ENCODE results near the gene LTBR. TPM values are rescaled to one million over a fixed set of nuclear protein-coding genes. Genes with fewer than 3 reads are reported as not detected.

The LTBR gene
- total RNA-seq, 1 donor from 2014 or later: 1.7 TPM

GRCh38 chr12:6363330-6364043, 20.5 kb upstream of the LTBR start:
- Mint-ChIP-seq H3K4me3 (no peak overlapping the region), H3K27me3 (ENCODE audit: low read depth) (no peaks in the 10 kb centered on the region), H3K36me3 (ENCODE audit: low read depth) (no peaks in the 10 kb centered on the region), H3K4me1 (no peaks in the 10 kb centered on the region), H3K9me3 (no peaks in the 10 kb centered on the region), H3K27ac (ENCODE audit: unreplicated experiment) (no peak overlapping the region)
- DNase-seq (ENCODE audit: low read depth, low spot score): no peak
- no peak for TF ChIP-seq CTCF (conservative IDR thresholded peaks at IDR 0.05)

- no peak for DNase-seq (ENCODE audit: low read depth, low spot score)
- H3K9me3 Mint-ChIP-seq: no peaks in the 10 kb centered on the region
- H3K4me3 Mint-ChIP-seq: no peak overlapping the region
- no peaks in the 10 kb centered on the region for H3K4me1 Mint-ChIP-seq
- H3K27me3 Mint-ChIP-seq (ENCODE audit: low read depth): no peaks in the 10 kb centered on the region
- H3K27ac Mint-ChIP-seq (ENCODE audit: unreplicated experiment): no peak overlapping the region
- H3K36me3 Mint-ChIP-seq (ENCODE audit: low read depth): no peaks in the 10 kb centered on the region
- no peak for TF ChIP-seq CTCF (conservative IDR thresholded peaks at IDR 0.05)
Measured at GRCh38 chr12:6364044-6364374, 20.0 kb upstream of the LTBR start.

GRCh38 chr12:6367065-6367968, 16.6 kb upstream of the LTBR start:
- Mint-ChIP-seq H3K4me1 (peaks cover 12% of the 10 kb centered on the region), H3K36me3 (ENCODE audit: low read depth) (no peaks in the 10 kb centered on the region), H3K27me3 (ENCODE audit: low read depth) (peaks cover 7% of the 10 kb centered on the region), H3K9me3 (no peaks in the 10 kb centered on the region), H3K27ac (ENCODE audit: unreplicated experiment) (no peak overlapping the region), H3K4me3 (no peak overlapping the region)
- no peak for DNase-seq (ENCODE audit: low read depth, low spot score)
- peak; percentile 31 for TF ChIP-seq CTCF (conservative IDR thresholded peaks at IDR 0.05)

GRCh38 chr12:6367969-6368892, 15.7 kb upstream of the LTBR start:
- H3K36me3 Mint-ChIP-seq (ENCODE audit: low read depth): no peaks in the 10 kb centered on the region
- no peak overlapping the region for H3K4me3 Mint-ChIP-seq
- H3K4me1 Mint-ChIP-seq: peaks cover 21% of the 10 kb centered on the region
- peak overlapping the region; percentile 37 for H3K27ac Mint-ChIP-seq (ENCODE audit: unreplicated experiment)
- H3K27me3 Mint-ChIP-seq (ENCODE audit: low read depth): peaks cover 13% of the 10 kb centered on the region
- TF ChIP-seq CTCF (conservative IDR thresholded peaks at IDR 0.05): no peak
- DNase-seq (ENCODE audit: low read depth, low spot score): no peak
- H3K9me3 Mint-ChIP-seq: no peaks in the 10 kb centered on the region

GRCh38 chr12:6368906-6369525, 14.9 kb upstream of the LTBR start:
- Mint-ChIP-seq H3K27ac (ENCODE audit: unreplicated experiment) (peak overlapping the region; percentile 37), H3K4me1 (peaks cover 22% of the 10 kb centered on the region), H3K36me3 (ENCODE audit: low read depth) (no peaks in the 10 kb centered on the region), H3K27me3 (ENCODE audit: low read depth) (peaks cover 13% of the 10 kb centered on the region), H3K4me3 (no peak overlapping the region), H3K9me3 (no peaks in the 10 kb centered on the region)
- DNase-seq (ENCODE audit: low read depth, low spot score): no peak
- no peak for TF ChIP-seq CTCF (conservative IDR thresholded peaks at IDR 0.05)
